Neural cell (in vitro differentiated cells): Measurements from ENCODE around the gene OSBPL9.

Source experiments
- CTCF ChIP-seq: fragments of 450-650 bp; IDR thresholded peaks from 2 replicates; pipeline ENCODE4 v1.5.1; 2014; ENCODE audit warnings: antibody characterized with exemption, mild to moderate bottlenecking, moderate library complexity; ENCODE audit not compliant: poor library complexity, severe bottlenecking
- EZH2 ChIP-seq: fragments of 200-600, 300-800 bp; shearing (Covaris generic), sonication (generic); IDR thresholded peaks from 2 replicates; pipeline ENCODE4 v1.6.1; 2014; ENCODE audit warnings: antibody characterized with exemption, low read length, borderline replicate concordance, mild to moderate bottlenecking; ENCODE audit not compliant: insufficient read depth, poor library complexity, severe bottlenecking
- TAF1 ChIP-seq: IDR thresholded peaks from 2 replicates; pipeline ENCODE4 v1.6.1; 2012; ENCODE audit warnings: low read depth

DNA sequence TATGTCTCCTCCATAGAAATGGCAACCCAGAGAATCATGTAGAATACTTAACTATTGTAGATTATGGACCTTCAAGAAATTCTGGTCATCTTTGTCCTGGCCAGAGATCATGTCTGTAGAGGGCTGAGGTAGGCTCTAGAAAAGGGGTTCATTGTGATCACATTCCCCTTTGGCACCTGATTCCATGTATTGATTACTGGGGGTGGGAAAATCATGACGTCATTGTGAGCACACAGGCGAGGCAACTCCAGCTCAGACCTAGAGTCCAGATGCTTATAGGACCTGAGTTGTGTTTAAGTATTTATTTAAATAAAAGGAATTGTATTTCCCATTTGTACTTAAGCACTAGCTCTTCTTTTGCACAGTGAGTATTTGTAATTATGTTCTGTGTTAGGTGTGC lies 93.1 kb downstream of the OSBPL9 start:
- TF ChIP-seq CTCF (no peak), EZH2 (no peak), TAF1 (no peak)
